ENCODE measurements around the gene PPM1A. TPM values are rescaled to one million over a fixed set of nuclear protein-coding genes. Genes with fewer than 3 reads are reported as not detected.

Gene PPM1A
- total RNA-seq, 4 donors from 2014 or later, result 81.2 to 107 (median 86.1) TPM

DNA sequence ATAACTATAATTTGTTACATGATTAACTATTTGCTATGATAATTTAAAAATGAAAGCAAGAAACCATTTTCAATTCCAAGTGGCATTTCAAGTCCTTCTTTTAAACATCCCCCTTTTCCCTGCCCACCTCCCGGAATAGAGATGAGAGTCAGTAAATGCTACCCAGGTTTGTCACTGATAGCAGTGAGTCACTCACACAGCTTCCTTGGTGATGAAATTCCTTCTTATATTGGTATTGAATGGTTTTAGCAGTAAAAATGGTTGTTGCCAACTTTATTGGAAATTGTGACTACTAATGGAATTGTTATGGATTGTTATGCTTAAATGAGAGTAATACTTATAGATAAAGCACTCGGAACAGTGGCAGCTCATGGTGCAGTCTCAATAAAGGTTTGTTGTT, 90.5 kb downstream of the PPM1A start:
- Histone ChIP-seq H3K27me3 (no peaks in the 10 kb centered on the region), H3K36me3 (no peaks in the 10 kb centered on the region), H3K4me3 (no peak overlapping the region), H3K9me3 (no peaks in the 10 kb centered on the region), H3K4me1 (no peaks in the 10 kb centered on the region), H3K27ac (no peak overlapping the region)
- ATAC-seq (no peak), DNase-seq (no peak)
- TF ChIP-seq, protein P1, sequence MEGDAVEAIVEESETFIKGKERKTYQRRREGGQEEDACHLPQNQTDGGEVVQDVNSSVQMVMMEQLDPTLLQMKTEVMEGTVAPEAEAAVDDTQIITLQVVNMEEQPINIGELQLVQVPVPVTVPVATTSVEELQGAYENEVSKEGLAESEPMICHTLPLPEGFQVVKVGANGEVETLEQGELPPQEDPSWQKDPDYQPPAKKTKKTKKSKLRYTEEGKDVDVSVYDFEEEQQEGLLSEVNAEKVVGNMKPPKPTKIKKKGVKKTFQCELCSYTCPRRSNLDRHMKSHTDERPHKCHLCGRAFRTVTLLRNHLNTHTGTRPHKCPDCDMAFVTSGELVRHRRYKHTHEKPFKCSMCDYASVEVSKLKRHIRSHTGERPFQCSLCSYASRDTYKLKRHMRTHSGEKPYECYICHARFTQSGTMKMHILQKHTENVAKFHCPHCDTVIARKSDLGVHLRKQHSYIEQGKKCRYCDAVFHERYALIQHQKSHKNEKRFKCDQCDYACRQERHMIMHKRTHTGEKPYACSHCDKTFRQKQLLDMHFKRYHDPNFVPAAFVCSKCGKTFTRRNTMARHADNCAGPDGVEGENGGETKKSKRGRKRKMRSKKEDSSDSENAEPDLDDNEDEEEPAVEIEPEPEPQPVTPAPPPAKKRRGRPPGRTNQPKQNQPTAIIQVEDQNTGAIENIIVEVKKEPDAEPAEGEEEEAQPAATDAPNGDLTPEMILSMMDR (IDR thresholded peaks at IDR 0.05 in 4 of 5, conservative IDR thresholded peaks at IDR 0.05 in 1 of 5), result no peak
- no peak for TF ChIP-seq POLR2A (IDR thresholded peaks at IDR 0.05)
- intact Hi-C loops (cut with DNase I; ENCODE audit: low total_unique reads), result loop anchor here (10.0 kb wide), 1 partner anchor 275 kb away; no protein-coding TSS in a partner anchor
- in situ Hi-C loops (cut with MboI; ENCODE audit: low sequenced_read_pairs in 4 of 4), result loop anchor here in 3 of 4 donors (10.0 to 25.0 kb wide), 2 partner anchors 145 to 948 kb away; partner anchors contain the start of gene TMEM30B (in 3 of the 3)

DNA sequence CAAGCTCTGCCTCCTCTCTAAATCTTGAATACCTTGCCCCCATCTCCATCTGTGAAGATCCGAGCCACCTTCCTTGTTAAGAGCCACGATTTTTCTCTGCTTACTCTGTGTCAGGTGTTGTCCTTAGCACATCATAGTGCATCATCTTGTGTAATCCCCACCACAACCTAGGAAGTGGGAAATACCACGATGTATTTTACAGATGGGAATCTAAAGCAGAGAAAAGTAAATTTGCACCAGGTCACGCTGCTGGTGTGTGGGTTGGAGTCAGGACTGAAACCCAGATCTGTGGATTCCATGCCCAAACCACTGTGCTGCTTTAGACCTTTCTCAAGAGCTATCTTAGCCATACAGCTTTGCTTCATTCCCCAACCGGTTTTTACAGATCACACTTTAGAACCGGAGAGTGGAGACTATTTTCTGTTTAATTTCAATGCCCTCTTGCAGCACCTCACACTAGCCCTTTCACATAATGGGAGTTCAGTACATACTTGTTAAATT, 94.6 kb downstream of the PPM1A start:
- ATAC-seq, result no peak
- DNase-seq, result no peak
- Histone ChIP-seq H3K27me3 (no peaks in the 10 kb centered on the region), H3K27ac (no peak overlapping the region), H3K36me3 (no peaks in the 10 kb centered on the region), H3K4me1 (peaks cover 0 to 4% of the 10 kb centered on the region in 2 donors), H3K4me3 (no peak overlapping the region), H3K9me3 (no peaks in the 10 kb centered on the region)
- TF ChIP-seq, protein P1 (IDR thresholded peaks at IDR 0.05 in 4 of 5, conservative IDR thresholded peaks at IDR 0.05 in 1 of 5), result no peak
- no peak for TF ChIP-seq POLR2A (IDR thresholded peaks at IDR 0.05)
- intact Hi-C loops (cut with DNase I; ENCODE audit: low total_unique reads) (no loop called here), in situ Hi-C loops (cut with MboI; ENCODE audit: low sequenced_read_pairs in 4 of 4) (loop anchor here in 3 of 4 donors (25.0 kb wide), 1 partner anchor 944 kb away; the partner anchor contains the start of gene TMEM30B (in 3 of the 3))

DNA sequence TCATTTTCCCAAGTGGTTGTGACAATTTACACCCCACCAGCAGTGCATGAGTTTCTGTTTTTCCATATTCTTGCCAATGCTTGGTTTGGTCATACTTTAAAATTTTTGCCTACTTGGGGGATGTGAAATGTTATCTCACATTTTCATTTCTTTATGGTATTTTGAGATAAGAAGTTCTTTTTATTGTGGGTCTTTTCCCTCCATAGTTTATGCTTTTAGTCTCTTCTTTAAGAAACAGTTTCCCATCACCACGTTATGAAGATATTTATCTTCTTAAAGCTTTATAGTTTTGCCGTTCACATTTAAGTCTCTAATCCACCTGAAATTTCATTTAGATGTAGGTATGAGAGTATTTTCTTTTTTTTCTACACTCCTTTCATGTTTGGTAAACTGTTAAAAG, 95.7 kb downstream of the PPM1A start:
- Histone ChIP-seq H3K27me3 (no peaks in the 10 kb centered on the region), H3K4me1 (peaks cover 0 to 4% of the 10 kb centered on the region in 2 donors), H3K9me3 (no peaks in the 10 kb centered on the region), H3K4me3 (no peak overlapping the region), H3K36me3 (no peaks in the 10 kb centered on the region), H3K27ac (no peak overlapping the region)
- in situ Hi-C loops (cut with MboI; ENCODE audit: low sequenced_read_pairs in 4 of 4) (loop anchor here in 3 of 4 donors (25.0 kb wide), 1 partner anchor 943 kb away; the partner anchor contains the start of gene TMEM30B (in 3 of the 3)), intact Hi-C loops (cut with DNase I; ENCODE audit: low total_unique reads) (no loop called here)
- no peak for TF ChIP-seq POLR2A (IDR thresholded peaks at IDR 0.05)
- TF ChIP-seq, protein P1 (IDR thresholded peaks at IDR 0.05 in 4 of 5, conservative IDR thresholded peaks at IDR 0.05 in 1 of 5), result no peak
- ATAC-seq (no peak), DNase-seq (no peak)

DNA sequence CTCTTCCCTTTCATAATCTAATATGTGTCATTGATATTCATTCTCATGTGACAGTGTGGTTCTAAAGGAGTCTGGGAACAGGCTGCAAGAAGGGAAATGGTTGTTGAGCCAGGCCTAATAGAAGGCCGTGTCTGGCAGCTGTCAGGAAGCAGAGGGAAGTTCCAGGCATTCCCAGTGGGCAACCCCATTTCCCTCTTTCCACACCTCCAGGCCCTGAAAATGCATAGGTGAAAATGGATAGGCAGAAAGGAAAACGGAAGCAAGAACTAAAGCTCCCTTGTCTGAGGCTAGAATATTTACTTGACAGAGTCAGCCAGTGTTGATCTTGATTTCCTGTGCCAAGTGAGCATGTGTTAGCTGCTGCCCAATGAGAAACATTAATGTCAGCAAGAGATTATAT, 97.7 kb downstream of the PPM1A start:
- no peak for TF ChIP-seq POLR2A (IDR thresholded peaks at IDR 0.05)
- TF ChIP-seq, protein P1 (IDR thresholded peaks at IDR 0.05 in 4 of 5, conservative IDR thresholded peaks at IDR 0.05 in 1 of 5), result no peak
- Histone ChIP-seq H3K9me3 (no peaks in the 10 kb centered on the region), H3K27me3 (no peaks in the 10 kb centered on the region), H3K4me3 (no peak overlapping the region), H3K4me1 (peaks cover 0 to 12% of the 10 kb centered on the region in 2 donors), H3K27ac (no peak overlapping the region), H3K36me3 (no peaks in the 10 kb centered on the region)
- intact Hi-C loops (cut with DNase I; ENCODE audit: low total_unique reads) (no loop called here), in situ Hi-C loops (cut with MboI; ENCODE audit: low sequenced_read_pairs in 4 of 4) (loop anchor here in 3 of 4 donors (25.0 kb wide), 1 partner anchor 941 kb away; the partner anchor contains the start of gene TMEM30B (in 3 of the 3))
- ATAC-seq, result peak in 1 of 2 donors; percentile 47
- no peak for DNase-seq

Data from gastrocnemius medialis (tissue), 4 donors.